Cortex of kidney (tissue), 1 donor: ENCODE data around the gene ERVH48-1.
"Not testable (repeated sequence)": the region's sequence is repeated elsewhere in the genome, so short reads cannot be mapped to it uniquely, and the experiment has no call there.

Experiments used
- DNase-seq: peaks from one replicate; lab custom pipeline; 2025; lab: John Stamatoyannopoulos, UW

ERVH48-1 gene

DNA sequence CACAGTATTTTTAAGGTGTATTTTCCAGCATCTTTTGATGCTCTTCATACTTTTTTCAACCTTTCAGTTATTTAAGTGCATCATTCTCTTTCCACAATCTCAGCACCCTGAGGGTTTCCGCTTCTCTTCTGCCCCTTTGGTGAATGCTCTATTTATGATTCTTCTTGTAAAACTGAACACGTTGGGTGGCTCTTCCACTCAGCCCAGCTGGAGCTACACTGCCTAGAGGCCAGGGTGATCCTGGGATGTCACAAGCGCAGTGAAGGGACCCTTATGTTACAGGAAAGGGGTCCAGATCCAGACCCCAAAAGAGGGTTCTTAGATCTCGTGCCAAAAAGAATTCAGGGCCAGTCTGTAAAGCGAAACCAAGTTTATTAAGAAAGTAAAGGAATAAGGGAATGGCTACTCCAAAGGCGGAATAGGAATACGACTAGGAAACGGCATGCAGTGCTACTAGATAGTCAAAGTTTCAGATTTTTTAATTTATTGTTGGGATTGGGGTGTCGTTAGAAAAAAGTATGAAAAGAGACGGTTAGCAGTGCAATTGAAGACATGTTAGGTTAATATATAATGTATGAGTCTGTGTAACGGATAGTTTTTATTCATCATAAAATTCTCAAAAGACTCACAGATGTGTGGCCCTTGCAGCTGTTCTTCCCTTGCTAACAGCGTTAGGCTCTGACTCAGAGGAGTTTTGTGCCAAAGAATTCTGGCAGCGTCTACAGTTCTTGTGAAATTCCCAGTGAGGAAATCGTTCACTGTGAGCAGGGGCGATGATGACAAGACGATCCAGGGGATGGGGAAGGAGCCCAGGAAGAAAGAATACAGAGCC lies 14.4 kb upstream of the ERVH48-1 start:
- no peak for DNase-seq

DNA sequence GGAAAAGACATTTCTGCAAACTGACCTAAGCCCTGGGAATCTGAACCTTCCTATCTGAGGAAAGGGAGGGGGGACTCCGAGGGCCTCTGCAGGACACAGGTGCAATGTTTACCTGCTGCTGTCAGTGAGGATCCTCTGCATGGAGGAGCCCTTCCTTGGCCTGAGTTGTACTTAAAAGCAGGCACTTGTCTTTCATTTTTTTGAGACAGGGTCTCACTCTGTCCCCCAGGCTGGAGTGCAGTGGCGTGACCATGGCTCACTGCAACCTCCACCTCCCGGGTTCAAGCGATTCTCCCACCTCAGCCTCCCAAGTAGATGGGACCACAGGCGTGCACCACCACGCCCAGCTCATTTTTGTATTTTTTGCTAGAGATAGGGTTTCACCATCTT lies 13.2 kb upstream of the ERVH48-1 start:
- DNase-seq, result not testable (repeated sequence)

GRCh38 chr21:42937960-42938605 lies 12.7 kb upstream of the ERVH48-1 start:
- DNase-seq, result no peak

DNA sequence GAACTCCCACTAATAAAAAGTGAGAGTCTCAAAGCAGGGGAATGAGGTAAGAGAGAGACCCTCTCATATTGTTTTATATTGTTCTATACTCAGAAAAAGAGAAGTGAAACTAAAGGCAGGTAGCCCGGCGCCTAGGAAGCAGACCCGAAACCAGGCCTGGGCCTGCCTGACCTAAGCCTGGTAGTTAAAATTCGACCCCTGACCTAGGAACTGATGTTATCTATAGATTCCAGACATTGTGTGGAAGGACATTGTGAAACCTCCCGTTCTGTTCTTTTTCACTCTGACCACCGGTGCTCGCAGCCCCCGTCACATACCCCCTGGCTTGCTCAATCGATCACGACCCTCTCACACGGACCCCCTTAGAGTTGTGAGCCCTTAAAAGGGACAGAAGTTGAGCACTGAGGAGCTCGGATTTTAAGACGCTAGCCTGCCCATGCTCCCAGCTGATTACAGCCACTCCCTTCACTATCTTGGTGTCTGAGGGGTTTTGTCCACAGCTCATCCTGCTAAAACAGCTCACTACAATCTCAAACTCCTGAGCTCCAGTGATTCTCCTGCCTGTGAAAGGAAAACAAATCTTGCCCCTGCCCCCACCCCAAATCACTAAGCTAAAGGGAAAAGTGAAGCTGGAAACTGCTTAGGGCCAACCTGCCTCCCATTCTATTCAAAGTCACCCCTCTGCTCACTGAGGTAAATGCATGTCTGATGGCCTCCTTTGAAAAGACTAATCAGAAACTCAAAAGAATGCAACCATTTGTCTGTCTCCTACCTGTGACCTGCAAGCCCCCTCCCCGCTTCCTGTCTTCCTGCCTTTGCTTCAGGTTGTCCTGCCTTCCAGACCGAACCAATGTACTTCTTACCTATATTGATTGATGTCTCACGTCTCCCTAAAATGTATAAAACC lies 11.9 kb upstream of the ERVH48-1 start:
- not testable (repeated sequence) for DNase-seq

DNA sequence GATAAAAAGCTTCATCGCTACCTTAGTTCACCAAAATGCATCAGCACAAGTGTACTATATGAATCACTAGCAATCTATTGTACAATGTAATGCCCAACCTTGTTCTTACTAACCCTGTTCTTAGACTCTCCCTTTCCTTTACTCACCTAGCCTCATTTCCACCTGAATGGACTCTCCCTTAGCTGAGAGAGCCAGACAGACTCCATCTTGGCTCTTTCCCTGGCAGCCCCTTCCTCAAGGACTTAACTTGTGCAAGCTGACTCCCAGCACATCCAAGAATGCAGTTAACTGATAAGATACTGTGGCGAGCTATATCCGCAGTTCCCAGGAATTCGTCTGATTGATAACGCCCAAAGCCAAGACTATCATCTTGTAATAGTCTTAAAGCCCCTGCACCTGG lies 10.9 kb upstream of the ERVH48-1 start:
- not testable (repeated sequence) for DNase-seq

DNA sequence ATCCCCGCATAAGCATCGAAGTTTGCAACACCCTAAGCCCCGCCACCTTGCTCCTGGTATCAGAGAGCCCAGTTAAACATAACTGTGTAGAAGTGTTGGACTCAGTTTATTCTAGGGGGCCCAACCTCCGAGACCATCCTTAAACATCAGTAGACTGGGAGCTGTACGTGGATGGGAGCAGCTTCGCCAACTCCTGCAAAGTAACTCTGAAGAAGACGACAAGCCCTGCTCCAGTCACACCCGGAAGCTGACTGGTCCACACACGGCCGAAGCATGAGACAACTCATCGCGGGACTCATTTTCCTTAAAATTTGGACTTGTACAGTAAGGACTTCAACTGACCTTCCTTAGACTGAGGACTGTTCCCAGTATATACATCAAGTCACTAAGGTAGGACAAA lies 8.5 kb upstream of the ERVH48-1 start:
- not testable (repeated sequence) for DNase-seq

- not testable (repeated sequence) for DNase-seq
These were observed 7.9 kb upstream of the ERVH48-1 start for GRCh38 chr21:42933137-42933970.

GRCh38 chr21:42932378-42933136 lies 7.1 kb upstream of the ERVH48-1 start:
- DNase-seq, result not testable (repeated sequence)

- no peak for DNase-seq
These were observed 6.3 kb upstream of the ERVH48-1 start for GRCh38 chr21:42931560-42932235.

DNA sequence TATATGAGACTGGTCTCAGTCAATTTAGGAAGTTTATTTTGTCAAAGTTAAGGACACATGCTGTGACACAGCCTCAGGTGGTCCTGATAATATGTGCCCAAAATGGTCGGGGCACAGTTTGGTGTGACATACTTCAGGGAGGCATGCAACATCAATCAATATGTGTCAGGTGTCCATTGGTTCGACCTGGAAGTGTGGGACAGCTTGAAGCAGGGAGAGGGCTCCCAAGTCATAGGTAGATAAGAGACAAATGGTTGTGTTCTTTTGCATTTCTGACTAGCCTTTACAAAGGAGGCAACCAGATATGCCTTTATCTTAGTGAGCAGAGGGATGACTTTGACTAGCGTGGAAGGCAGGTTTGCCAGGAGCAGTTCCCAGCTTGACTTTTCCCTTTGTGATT lies 4.5 kb upstream of the ERVH48-1 start:
- no peak for DNase-seq

DNA sequence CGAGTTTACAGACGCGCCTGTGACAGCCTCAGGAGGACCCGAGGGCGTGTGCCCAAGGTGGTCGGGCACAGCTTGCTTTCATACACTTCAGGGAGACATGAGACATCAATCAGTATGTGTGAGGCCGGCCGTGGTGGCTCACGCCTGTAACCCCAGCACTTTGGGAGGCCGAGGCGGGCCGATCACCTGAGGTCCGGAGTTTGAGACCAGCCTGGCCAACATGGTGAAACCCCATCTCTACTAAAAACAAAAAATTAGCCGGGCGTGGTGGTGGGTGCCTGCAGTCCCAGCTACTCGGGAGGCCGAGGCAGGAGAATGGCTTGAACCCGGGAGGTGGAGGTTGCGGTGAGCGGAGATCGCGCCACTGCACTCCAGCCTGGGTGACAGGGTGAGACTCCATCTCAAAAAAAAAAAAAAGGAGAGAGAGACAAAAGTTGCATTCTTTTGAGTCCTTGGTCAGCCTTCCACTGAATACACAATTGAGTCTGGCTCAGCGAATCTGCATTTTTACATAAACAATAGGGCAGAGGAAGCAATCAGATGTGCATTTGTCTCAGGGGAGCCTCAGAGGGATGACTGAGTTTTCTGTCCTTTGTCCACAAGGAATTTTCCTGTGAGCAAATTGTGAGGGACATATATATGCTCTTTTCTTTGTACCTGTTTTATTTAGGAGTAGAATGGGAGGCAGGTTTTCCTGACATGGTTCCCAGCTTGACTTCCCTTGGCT lies 2.2 kb upstream of the ERVH48-1 start:
- DNase-seq, result not testable (repeated sequence)

DNA sequence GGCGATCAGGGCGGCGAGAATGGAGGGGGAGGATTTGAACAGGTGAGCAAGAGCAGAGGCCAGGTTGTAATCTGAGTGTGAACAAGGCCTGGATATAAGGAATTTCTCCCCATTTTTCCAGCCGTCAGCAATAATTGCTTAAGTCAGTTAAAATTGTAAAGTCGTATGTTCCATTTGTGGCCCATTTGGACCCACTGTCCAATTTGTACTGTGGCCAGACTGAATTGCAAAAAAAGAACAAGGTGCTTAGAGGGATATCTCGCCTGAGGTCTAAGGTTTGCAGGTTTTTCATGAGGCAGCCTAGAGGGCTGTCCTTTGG lies 1.0 kb downstream of the ERVH48-1 start:
- no peak for DNase-seq

DNA sequence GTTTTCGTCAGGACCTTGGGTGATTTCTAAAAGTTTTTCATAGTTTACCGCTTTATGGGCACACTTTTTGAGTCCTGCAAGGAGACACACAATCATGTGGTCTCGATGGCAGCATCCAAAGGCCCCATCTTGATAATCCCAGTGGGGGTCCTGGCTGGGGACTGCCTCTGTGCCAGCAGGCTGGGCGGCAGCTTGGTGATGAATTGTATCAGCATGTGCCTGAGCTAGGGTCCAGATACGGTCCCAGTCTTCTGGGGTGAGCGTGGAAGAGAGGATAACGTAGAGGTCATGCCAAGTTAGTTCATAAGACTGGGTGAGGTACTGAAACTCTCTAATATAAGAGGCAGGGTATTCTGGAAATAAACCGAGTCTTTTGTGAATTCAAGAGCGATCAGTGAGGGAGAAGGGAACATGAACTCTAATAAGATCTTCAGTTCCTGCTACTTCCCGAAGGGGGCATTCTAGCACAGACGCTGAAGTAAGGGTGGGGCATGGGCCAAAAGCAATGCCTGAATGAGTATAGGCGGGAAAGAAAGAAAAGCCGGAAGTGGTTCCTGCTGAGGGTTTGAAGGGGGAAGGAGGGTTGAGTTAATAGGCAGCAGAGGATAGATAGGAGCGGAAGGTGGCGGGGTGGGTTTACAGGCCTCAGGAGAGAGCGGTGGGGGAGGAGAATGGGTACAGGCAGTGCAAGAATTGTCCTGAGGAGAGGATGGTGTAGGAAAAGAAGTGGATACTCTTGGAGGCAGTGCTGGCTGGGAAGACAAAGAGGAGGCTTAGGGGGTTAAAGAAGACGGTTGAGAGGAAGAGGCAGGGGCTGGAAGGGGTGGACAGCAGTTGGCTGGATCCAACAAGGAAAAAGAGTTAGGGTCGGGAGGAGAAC lies 1.6 kb downstream of the ERVH48-1 start:
- no peak for DNase-seq

DNA sequence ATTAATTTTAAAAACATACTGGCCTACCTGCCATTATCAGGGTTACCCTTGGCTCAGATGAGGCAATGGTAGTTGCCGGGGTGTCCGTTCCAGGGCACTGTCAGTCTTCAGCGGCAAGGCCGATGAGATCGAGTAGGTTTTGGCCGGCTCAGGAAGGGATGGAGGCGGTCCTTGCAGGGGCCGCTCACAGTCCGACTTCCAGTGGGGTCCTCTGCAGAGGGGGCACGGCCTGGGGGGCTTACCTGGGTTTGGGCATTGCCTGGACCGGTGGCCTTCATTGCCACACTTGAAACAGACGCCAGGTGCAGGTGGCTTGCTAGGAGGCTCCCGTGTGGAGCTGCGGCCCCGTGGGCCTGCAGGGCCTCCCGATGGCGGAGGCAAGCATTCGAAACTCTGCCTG lies 2.5 kb downstream of the ERVH48-1 start:
- DNase-seq, result no peak

DNA sequence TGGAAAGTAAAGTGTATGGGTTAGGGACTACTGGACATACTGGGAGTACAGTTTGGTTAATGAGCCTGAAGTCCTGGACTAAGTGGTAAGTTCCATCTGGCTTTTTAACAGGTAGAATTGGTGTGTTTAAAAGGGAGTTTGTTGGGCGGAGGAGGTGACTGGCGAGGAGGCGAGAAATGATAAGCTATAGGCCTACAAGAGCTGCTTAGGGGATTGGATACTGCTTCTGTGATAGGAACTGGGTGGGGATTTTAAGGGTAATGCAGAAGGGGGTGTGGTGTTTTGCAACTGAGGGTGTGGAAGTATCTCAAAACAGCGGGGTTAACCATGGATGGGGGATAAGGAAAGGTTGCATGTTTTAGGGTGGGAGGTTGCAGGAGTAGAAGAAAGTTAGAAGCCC lies 3.5 kb downstream of the ERVH48-1 start:
- no peak for DNase-seq

DNA sequence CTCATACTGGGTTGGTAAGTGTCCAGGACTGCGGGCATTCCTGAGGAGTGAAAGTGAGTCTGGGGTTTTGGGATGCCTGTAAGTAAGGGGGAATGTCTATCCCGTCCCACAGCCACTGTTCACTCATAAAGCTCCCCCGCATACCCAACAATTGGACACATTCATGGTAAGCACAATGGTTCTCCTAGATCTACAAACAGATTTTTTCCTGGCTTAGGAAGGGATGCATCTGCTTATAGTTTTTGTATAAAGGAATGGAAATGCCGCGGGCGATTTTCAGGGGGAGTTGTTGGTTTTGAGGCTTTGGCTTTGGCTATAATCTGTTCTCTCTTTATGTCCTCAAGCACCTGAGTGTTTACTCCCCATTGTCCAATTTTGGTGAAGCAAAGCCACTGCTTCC lies 7.1 kb downstream of the ERVH48-1 start:
- DNase-seq, result no peak

DNA sequence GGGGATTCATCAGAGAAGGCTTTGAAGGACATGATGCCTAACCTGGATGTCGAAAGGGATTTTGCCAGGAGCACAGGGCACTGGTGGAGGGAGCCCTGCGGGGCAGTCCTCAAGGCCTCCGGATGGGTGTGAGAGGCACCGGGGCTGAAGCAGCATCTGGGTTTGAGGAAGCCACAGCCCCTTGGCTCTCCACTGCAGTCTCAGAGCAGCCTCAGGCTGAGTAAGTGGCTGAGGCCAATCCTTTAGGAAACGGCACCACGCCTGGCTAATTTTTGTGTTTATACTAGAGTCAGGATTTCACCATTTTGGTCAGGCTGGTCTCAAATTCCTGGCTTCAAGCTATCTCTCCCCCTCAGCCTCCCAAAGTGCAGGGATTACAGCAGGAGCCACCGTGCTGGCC lies 12.0 kb downstream of the ERVH48-1 start:
- DNase-seq, result no peak

GRCh38 chr21:42911920-42912319 lies 13.5 kb downstream of the ERVH48-1 start:
- DNase-seq, result not testable (repeated sequence)

GRCh38 chr21:42908484-42908883 lies 16.9 kb downstream of the ERVH48-1 start:
- not testable (repeated sequence) for DNase-seq
